ENCODE data around the gene ZER1. TPM values are rescaled to one million over a fixed set of nuclear protein-coding genes. Genes with fewer than 3 reads are reported as not detected.

The ZER1 gene
- total RNA-seq, 4 donors from 2014 or later: 63.6 to 115 (median 105) TPM

DNA sequence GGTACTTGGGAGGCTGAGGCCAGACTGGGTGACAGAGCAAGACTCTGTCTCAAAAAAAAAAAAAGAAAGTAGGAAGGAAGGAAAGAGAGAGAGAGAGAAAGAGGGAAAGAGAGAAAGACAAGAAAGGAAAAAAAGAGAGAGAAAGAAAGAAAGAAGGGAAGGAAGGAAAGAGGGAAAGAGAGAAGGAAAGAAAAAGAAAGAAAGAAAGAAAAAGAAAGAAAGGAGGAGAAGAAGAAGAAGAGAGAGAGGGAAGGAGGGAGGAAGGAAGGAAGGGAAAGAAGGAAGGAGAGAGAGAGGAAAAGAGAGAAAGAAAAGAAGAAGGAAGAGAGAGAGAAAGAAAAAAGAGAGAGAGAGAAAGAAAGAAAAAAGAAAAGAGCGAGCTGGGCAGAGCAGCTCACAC, 3.1 kb upstream of the ZER1 start:
- Histone ChIP-seq H3K4me1 (peaks cover 14 to 18% of the 10 kb centered on the region in 2 donors), H3K4me3 (no peak overlapping the region), H3K36me3 (no peaks in the 10 kb centered on the region), H3K27ac (no peak overlapping the region), H3K9me3 (no peaks in the 10 kb centered on the region), H3K27me3 (no peaks in the 10 kb centered on the region)
- in situ Hi-C loops (cut with MboI; ENCODE audit: low sequenced_read_pairs in 4 of 4): no loop called here
- ATAC-seq: no peak
- no peak for DNase-seq
- intact Hi-C loops (cut with DNase I; ENCODE audit: low total_unique reads): loop anchor here (5.0 kb wide), 1 partner anchor 403 kb away; the partner anchor contains the start of gene URM1
- no peak for TF ChIP-seq POLR2A (IDR thresholded peaks at IDR 0.05)
- TF ChIP-seq, protein P1, sequence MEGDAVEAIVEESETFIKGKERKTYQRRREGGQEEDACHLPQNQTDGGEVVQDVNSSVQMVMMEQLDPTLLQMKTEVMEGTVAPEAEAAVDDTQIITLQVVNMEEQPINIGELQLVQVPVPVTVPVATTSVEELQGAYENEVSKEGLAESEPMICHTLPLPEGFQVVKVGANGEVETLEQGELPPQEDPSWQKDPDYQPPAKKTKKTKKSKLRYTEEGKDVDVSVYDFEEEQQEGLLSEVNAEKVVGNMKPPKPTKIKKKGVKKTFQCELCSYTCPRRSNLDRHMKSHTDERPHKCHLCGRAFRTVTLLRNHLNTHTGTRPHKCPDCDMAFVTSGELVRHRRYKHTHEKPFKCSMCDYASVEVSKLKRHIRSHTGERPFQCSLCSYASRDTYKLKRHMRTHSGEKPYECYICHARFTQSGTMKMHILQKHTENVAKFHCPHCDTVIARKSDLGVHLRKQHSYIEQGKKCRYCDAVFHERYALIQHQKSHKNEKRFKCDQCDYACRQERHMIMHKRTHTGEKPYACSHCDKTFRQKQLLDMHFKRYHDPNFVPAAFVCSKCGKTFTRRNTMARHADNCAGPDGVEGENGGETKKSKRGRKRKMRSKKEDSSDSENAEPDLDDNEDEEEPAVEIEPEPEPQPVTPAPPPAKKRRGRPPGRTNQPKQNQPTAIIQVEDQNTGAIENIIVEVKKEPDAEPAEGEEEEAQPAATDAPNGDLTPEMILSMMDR (IDR thresholded peaks at IDR 0.05 in 4 of 5, conservative IDR thresholded peaks at IDR 0.05 in 1 of 5): no peak

DNA sequence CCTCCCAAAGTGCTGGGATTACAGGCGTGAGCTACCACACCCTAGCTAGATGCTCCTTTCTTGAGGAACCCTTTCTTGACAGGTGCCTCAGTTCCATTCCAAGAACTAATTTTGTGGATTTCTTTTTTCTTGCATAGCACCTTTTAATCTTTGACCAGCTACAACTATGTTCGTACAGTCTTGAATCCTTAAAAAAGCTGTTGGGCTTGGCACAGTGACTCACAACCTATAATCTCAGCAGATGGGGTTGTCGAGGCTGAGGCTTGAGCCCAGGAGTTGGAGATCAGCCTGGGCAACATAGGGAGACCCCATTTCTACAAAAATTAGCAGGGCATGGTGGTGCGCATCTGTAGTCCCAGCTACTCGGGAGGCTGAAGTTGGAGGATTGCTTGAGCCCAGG, 1.3 kb upstream of the ZER1 start:
- TF ChIP-seq, protein P1 (IDR thresholded peaks at IDR 0.05 in 4 of 5, conservative IDR thresholded peaks at IDR 0.05 in 1 of 5): no peak
- no peak for TF ChIP-seq POLR2A (IDR thresholded peaks at IDR 0.05)
- no peaks in the 10 kb centered on the region for H3K36me3 ChIP-seq
- DNase-seq: no peak
- H3K4me1 ChIP-seq: peaks cover 17 to 35% of the 10 kb centered on the region in 2 donors
- no peaks in the 10 kb centered on the region for H3K27me3 ChIP-seq
- no peak overlapping the region for H3K4me3 ChIP-seq
- in situ Hi-C loops (cut with MboI; ENCODE audit: low sequenced_read_pairs in 4 of 4) (no loop called here), intact Hi-C loops (cut with DNase I; ENCODE audit: low total_unique reads) (loop anchor here (5.0 kb wide), 1 partner anchor 401 kb away; the partner anchor contains the start of gene URM1)
- ATAC-seq: no peak
- no peaks in the 10 kb centered on the region for H3K9me3 ChIP-seq
- H3K27ac ChIP-seq: no peak overlapping the region

DNA sequence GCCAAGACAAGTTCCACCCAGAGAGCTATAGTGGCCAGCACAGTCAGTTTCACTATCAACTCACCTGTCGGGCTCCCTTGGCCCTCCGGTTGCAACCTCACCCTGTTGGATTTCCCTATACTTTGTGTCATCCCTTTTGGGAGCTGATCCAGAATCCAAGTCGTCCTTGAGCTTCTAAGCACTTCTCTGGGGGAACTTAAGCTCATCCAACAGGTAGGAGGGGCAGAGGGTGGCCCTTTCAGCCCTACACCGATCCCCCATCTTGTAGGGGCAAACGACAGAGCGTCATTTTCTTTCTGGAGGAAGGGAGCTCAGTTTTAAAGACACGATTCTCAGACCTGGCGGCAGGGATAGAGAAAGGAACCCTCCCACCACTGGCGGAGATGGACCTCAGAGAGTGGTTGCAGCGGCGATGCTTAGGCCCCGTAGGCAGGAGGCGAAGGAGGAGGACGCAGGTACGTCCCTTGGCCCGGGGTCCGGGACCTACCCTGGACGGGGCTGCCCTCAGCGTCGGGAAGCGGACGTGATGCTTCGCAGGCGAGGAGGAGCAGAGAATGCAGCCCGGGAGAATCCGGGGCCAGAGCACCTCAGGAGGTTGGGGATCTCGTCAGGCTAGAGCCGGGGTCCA, 519 bp downstream of the ZER1 start:
- Histone ChIP-seq H3K4me1 (peaks cover 17 to 36% of the 10 kb centered on the region in 2 donors), H3K36me3 (no peaks in the 10 kb centered on the region), H3K4me3 (peak overlapping the region; percentile 90 to 100 (median 95)), H3K27me3 (no peaks in the 10 kb centered on the region), H3K9me3 (no peaks in the 10 kb centered on the region), H3K27ac (peak overlapping the region; percentile 88 to 99 (median 96))
- intact Hi-C loops (cut with DNase I; ENCODE audit: low total_unique reads): loop anchor here (1.0 to 5.0 kb wide), 3 partner anchors 16 to 399 kb away; partner anchors contain the start of genes TBC1D13, URM1 and ZDHHC12
- TF ChIP-seq, protein P1 (IDR thresholded peaks at IDR 0.05 in 4 of 5, conservative IDR thresholded peaks at IDR 0.05 in 1 of 5): no peak
- no peak for TF ChIP-seq POLR2A (IDR thresholded peaks at IDR 0.05)
- in situ Hi-C loops (cut with MboI; ENCODE audit: low sequenced_read_pairs in 4 of 4): no loop called here
- DNase-seq (no peak), ATAC-seq (peak; percentile 39 to 48)

DNA sequence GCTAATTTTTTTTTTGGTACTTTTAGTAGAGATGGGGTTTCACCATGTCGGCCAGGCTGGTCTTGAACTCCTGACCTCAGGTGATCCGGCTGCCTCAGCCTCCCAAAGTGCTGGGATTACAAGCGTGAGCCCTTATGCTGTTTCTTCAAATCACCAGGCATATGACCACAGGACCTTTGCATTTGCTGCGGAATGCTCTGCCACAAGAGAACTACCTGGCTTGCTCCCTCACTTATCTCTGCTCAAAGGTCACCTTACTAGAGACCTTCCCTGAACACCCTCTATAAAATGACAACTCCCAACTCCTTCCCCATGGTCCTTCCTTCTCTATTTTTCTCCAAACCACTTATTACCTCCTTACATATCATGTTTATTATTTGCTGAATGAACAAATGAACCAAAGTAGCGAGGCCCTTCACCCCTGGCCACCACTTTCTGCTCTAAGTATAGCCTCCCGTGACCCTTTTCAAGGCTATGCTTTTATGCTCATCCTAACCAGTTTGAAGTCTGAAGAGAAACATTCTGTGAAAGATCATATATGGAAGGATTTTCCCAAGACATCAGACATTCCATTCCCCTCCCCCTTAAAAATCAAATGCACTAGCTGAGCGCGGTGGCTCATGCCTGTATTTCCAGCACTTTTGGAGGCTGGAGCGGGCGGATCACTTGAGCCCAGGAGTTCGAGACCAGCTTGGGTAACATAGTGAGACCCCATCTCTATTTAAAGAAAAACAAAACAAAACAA, 1.3 kb downstream of the ZER1 start:
- intact Hi-C loops (cut with DNase I; ENCODE audit: low total_unique reads) (loop anchor here (1.0 to 5.0 kb wide), 3 partner anchors 17 to 398 kb away; partner anchors contain the start of genes TBC1D13, URM1 and ZDHHC12), in situ Hi-C loops (cut with MboI; ENCODE audit: low sequenced_read_pairs in 4 of 4) (no loop called here)
- Histone ChIP-seq H3K4me1 (peaks cover 17 to 36% of the 10 kb centered on the region in 2 donors), H3K27ac (peak overlapping the region; percentile 88 to 99 (median 96)), H3K27me3 (no peaks in the 10 kb centered on the region), H3K36me3 (no peaks in the 10 kb centered on the region), H3K4me3 (peak overlapping the region; percentile 90 to 100 (median 95)), H3K9me3 (no peaks in the 10 kb centered on the region)
- no peak for DNase-seq
- no peak for ATAC-seq
- TF ChIP-seq, protein P1 (IDR thresholded peaks at IDR 0.05 in 4 of 5, conservative IDR thresholded peaks at IDR 0.05 in 1 of 5): no peak
- TF ChIP-seq POLR2A (IDR thresholded peaks at IDR 0.05): no peak

All from gastrocnemius medialis (tissue), 4 donors.